Pancreas (tissue), 10 donors: ENCODE results near the gene ZCWPW1. TPM values are rescaled to one million over a fixed set of nuclear protein-coding genes. Genes with fewer than 3 reads are reported as not detected.

Experiments
- ATAC-seq, 4 donors: fragments of 200-7000 bp; cut with Tn5 transposase; one replicate each; pipeline versions ENCODE4 v1.8.0 to v1.9.1; 2020; ENCODE audit warnings: mild to moderate bottlenecking in 4 of 4, moderate library complexity in 4 of 4
- DNase-seq, 6 donors: peaks; one replicate each; pipeline ENCODE4 v3.0.0-alpha.2; 2020
- FAIRE-seq: peaks from 2 replicates; lab custom pipeline; 2012; peaks lifted over from hg19 to GRCh38; lab: Jason Lieb, UNC
- H3K27ac ChIP-seq, 4 donors: fragments of 200-600 bp; sonication (generic); 1 replicate in 3 of 4; 2 replicates in 1 of 4; pipeline versions ENCODE4 v1.5.0 to v1.8.0; 2020
- H3K27me3 ChIP-seq, 4 donors: fragments of 200-600 bp; one replicate each; pipeline ENCODE4 v1.8.0; 2021
- H3K36me3 ChIP-seq, 3 donors: fragments of 200-600 bp; sonication (generic) in 1 of 3; one replicate each; pipeline versions ENCODE4 v1.5.0 to v1.8.0; 2020 to 2021
- H3K4me1 ChIP-seq, 3 donors: fragments of 200-600 bp; one replicate each; pipeline ENCODE4 v1.8.0; 2021
- H3K4me3 ChIP-seq, 4 donors: fragments of 200-600 bp; sonication (generic) in 2 of 4; one replicate each; pipeline versions ENCODE4 v1.5.0 to v1.8.0; 2020 to 2021
- H3K9me3 ChIP-seq, 4 donors: fragments of 200-600 bp; one replicate each; pipeline ENCODE4 v1.8.0; 2021
- WGBS, 2 donors: extraction: QIAGEN DNeasy Blood & Tissue Kit; methylation state at CpG; one replicate each; pipeline ENCODE4 v1.1.7; 2013; 5-methylcytosine and 5-hydroxymethylcytosine counted together
- intact Hi-C, 3 donors: fragments of 100-400 bp; cut with DNase I; formaldehyde crosslinking; loops; one replicate each; pipeline versions ENCODE4 v1.11.1 to v1.14.2; 2022
- polyA plus RNA-seq, 2 donors: library from polyadenylated mRNA; stranded (reverse); fragments of 200-250 nt; gene quantifications; one replicate each; pipeline ENCODE4 v1.2.3, GENCODE V29; 2013
- total RNA-seq, 6 donors: library from RNA; stranded (reverse); fragmentation: NEBNext Ultra II Directional in 4 of 6; extraction: Animal tissue kit (Norgen Biotek cat#: 25700) in 4 of 6; gene quantifications; one replicate each; pipeline versions ENCODE4 v1.2.1 to v1.2.4, GENCODE V29; 2021 to 2023
- TF ChIP-seq, protein P1 (sequence below), 4 donors: fragments of 200-600 bp; sonication (generic) in 3 of 4; IDR thresholded peaks; one replicate each; pipeline versions ENCODE4 v1.5.0 to v1.8.0; 2021; ENCODE audit warnings: antibody characterized with exemption in 4 of 4
- donor health status: healthy with polysubstance abuse.
- donor health status: DM: no; HTN: no; CAD: no; lungs with moderate emphysema.
- donor health status: DM: no; HTN: no; CAD: no.
- donor health status: control.
- donor health status: control.
- donor health status: Bipolar disorder and iron deficiency.
- donor health status: DM: yes; HTN: yes; CAD: no.
- donor health status: DM: no; HTN: no; CAD: no.
- donor health status: DM: no; HTN: no; CAD: no.
- donor health status: DM: yes; HTN: yes; CAD: no.

Gene ZCWPW1
- total and polyA plus RNA-seq, 8 donors, result 1.6 to 18.9 (median 2.3) TPM

DNA sequence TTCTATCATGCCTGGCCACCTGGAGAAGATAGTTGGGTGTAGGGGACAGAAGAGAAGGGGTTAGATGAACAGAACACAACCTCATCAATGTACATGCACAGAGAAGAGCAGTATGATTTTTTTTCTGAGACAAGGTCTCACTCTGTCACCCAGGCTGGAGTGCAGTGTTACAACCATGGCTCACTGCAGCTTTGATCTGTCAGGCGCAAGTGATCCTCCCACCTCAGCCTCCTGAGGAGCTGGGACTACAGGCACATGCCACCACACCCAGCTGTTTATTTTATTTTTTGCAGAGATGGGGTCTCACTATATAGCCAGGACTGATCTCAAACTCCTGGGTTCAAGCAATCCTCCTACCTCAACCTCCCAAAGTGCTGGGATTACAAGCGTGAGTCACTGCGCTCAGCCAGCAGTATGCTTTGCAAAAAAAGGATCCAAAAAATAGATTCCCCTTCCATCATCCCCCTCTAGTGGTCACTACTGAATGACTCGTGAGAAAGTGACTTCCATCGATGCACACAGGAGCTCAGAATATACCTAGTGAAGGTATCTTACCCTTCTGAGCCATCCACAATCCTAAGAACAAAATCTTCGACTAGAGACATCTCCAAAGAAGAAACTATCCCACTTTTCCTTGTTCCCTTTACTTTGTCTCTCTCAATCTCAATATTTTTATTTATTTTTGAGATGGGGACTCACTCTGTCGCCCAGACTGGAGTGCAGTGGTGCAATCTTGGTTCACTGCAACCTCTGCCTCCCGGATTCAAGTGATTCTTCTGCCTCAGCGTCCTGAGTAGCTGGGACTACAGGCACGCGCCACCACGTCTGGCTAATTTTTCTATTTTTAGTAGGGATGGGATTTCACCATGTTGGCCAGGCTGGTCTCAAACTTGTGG, 21.0 kb downstream of the ZCWPW1 start:
- FAIRE-seq (no peak), DNase-seq (peak in 1 of 6 donors; percentile 26), ATAC-seq (peak; percentile 69 to 92 (median 88))
- WGBS, 2 donors, result 39 to 49% methylated on average over 12 of the region's 12 CpGs
- no peak overlapping the region for H3K27ac ChIP-seq
- no peak overlapping the region for H3K4me3 ChIP-seq
- H3K27me3 ChIP-seq, result no peaks in the 10 kb centered on the region
- no peaks in the 10 kb centered on the region for H3K36me3 ChIP-seq
- intact Hi-C loops, result no loop called here
- TF ChIP-seq, protein P1, sequence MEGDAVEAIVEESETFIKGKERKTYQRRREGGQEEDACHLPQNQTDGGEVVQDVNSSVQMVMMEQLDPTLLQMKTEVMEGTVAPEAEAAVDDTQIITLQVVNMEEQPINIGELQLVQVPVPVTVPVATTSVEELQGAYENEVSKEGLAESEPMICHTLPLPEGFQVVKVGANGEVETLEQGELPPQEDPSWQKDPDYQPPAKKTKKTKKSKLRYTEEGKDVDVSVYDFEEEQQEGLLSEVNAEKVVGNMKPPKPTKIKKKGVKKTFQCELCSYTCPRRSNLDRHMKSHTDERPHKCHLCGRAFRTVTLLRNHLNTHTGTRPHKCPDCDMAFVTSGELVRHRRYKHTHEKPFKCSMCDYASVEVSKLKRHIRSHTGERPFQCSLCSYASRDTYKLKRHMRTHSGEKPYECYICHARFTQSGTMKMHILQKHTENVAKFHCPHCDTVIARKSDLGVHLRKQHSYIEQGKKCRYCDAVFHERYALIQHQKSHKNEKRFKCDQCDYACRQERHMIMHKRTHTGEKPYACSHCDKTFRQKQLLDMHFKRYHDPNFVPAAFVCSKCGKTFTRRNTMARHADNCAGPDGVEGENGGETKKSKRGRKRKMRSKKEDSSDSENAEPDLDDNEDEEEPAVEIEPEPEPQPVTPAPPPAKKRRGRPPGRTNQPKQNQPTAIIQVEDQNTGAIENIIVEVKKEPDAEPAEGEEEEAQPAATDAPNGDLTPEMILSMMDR (IDR thresholded peaks at IDR 0.05), result peak in 3 of 4 donors; percentile 33 to 51 (median 38)
- no peaks in the 10 kb centered on the region for H3K9me3 ChIP-seq
- H3K4me1 ChIP-seq, result no peaks in the 10 kb centered on the region

DNA sequence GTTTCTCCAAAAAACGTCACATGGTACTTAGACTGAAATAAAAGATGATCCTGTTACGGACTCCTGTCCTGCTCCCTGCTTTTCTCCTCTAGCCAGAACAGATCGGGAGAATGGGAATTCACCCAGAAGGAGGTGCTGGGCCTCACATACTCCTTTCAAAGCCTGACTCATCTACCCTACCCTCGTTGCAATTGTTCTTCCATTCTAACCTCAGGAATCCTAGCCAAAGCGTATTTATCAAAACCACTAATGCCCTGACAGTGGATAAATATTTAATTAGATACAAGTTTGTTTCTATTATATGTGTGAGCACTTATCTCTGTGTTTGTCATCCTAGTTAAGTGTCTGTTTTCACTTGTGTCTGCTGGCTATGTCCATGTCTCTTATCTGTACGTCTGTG, 21.7 kb downstream of the ZCWPW1 start:
- H3K4me1 ChIP-seq, result no peaks in the 10 kb centered on the region
- H3K27ac ChIP-seq, result no peak overlapping the region
- no peak for FAIRE-seq
- no peaks in the 10 kb centered on the region for H3K27me3 ChIP-seq
- TF ChIP-seq, protein P1 (IDR thresholded peaks at IDR 0.05), result no peak
- 41% methylated on average over 6 of the region's 6 CpGs for WGBS, 2 donors
- no peaks in the 10 kb centered on the region for H3K36me3 ChIP-seq
- intact Hi-C loops, result no loop called here
- DNase-seq, result no peak
- no peak overlapping the region for H3K4me3 ChIP-seq
- no peaks in the 10 kb centered on the region for H3K9me3 ChIP-seq
- peak in 1 of 4 donors; percentile 54 for ATAC-seq

DNA sequence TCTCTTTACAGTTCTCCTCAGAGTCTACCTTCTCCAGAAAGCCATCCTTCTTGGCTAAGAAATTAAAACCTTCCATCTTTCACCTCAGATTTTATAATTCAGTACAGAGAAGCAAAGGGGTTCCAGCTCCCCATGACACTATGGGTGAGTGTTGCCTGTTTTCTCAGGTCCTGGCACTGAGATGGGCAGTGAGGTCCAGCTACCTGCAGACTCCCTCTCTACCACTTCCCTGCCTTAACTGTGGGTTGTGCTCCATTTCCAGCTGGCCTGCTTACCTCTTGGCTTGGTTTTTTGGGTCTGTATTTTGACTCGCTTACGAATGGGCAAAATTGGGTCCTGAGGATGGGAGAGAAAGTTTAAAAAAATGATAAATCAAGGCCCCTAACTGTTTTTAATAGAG, 26.3 kb downstream of the ZCWPW1 start:
- intact Hi-C loops, result no loop called here
- FAIRE-seq (no peak), ATAC-seq (no peak), DNase-seq (no peak)
- no peaks in the 10 kb centered on the region for H3K27me3 ChIP-seq
- WGBS, 2 donors, result 96% methylated on average over 2 of the region's 2 CpGs
- H3K4me3 ChIP-seq, result no peak overlapping the region
- TF ChIP-seq, protein P1 (IDR thresholded peaks at IDR 0.05), result no peak
- no peaks in the 10 kb centered on the region for H3K4me1 ChIP-seq
- H3K27ac ChIP-seq, result no peak overlapping the region
- H3K36me3 ChIP-seq, result no peaks in the 10 kb centered on the region
- H3K9me3 ChIP-seq, result no peaks in the 10 kb centered on the region

DNA sequence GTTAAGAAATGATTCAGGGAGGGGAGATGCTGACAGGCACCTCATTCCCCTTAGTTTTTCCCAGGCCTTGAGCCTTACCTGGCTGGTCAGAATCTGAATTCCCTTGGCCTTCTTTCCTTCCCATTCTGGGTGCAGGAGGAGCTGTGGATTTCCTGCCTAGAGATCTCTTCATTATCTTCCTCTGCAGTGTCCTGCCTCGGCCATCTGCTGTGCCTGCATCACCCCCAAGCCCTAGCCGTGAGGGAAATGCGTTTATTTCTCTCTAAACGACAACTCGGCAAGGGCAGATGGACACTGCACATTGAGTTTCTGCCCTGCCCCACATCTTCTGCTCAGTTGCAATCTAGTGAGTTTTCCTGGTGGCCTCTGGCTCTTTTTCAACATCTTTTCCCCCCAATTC, 26.7 kb downstream of the ZCWPW1 start:
- DNase-seq (no peak), ATAC-seq (no peak), FAIRE-seq (no peak)
- Histone ChIP-seq H3K4me1 (no peaks in the 10 kb centered on the region), H3K36me3 (no peaks in the 10 kb centered on the region), H3K9me3 (no peaks in the 10 kb centered on the region), H3K27ac (no peak overlapping the region), H3K27me3 (no peaks in the 10 kb centered on the region), H3K4me3 (no peak overlapping the region)
- TF ChIP-seq, protein P1 (IDR thresholded peaks at IDR 0.05), result no peak
- intact Hi-C loops, result no loop called here
- WGBS, 2 donors, result 83% methylated on average over 5 of the region's 5 CpGs

DNA sequence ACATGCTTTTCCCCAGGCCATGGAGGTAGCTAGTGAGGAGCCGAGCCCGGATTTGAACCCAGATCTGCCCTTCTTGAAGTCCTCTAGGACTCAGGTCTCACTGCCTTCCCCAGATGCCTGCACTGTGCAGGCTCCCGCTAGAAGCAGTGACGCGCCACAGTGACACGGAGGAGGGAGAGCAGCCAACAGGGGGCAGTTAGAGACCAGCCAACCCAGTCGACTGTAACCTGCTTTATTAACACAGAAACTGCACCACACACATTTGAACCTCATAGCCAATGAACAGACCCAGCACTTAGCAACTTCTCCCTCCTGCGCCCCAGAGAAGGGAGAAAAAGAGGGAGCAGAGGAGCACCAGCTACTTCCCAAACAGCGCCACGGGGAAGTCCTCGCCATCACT, 27.8 kb downstream of the ZCWPW1 start:
- WGBS, 2 donors, result 85 to 89% methylated on average over 11 of the region's 11 CpGs
- no peak for FAIRE-seq
- Histone ChIP-seq H3K4me3 (no peak overlapping the region), H3K27ac (no peak overlapping the region), H3K9me3 (no peaks in the 10 kb centered on the region), H3K36me3 (no peaks in the 10 kb centered on the region), H3K4me1 (no peaks in the 10 kb centered on the region), H3K27me3 (no peaks in the 10 kb centered on the region)
- intact Hi-C loops, result no loop called here
- no peak for DNase-seq
- ATAC-seq, result no peak
- TF ChIP-seq, protein P1 (IDR thresholded peaks at IDR 0.05), result no peak
